GM19238 (cell line): Measurements from ENCODE around the gene MGMT.

Source experiments
- DNase-seq: peaks from one replicate; pipeline ENCODE4 v3.0.0; 2011; ENCODE audit warnings: low spot score; ENCODE audit not compliant: insufficient read length

MGMT gene

DNA sequence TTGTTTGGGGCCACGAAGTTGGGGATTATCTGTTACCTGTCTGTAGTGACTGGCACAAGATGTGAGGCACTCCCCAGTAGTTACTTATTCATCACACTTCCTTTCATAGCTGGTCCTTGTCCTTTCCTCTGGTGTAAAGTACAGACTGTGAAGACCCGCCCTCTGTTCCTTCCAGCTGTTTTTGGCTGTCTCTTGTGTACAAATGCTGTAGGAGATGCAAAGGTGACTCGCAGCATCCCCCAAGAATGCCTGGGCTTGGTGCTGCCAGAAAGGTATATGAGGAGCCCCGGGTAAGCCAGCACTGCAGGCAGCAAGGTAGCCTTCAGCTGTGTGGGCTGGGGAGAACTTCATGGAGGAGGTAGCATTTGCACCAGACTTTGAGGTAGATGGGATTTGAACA, 260.5 kb downstream of the MGMT start:
- DNase-seq, result no peak

DNA sequence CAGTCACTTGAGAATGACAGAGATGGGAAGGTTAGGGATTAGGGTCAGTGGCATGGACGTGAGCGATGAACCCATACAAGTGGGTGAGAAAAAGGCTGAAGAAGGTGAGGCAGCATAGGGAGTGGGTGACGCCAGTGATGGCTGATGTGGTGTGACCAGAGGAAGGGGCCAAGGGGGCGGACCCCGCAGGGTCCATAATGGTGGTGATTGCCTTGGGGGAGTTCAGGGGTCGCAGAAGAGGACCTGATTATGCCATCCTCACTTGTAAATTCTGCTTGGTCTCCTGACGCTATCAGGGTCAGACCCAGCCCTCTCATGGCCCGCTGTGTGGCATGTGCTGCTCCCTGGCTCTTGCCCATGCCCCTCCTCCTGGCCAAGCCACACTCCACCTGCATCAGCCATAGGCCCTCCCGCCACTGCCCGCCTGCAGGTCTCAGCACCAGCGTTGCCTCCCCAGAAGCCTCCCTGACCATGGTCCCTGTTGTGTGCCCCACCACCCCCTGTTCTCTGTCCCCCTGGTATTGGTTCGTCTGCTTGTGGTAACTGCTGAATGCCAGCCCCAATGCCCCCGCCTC, 261.3 kb downstream of the MGMT start:
- no peak for DNase-seq

DNA sequence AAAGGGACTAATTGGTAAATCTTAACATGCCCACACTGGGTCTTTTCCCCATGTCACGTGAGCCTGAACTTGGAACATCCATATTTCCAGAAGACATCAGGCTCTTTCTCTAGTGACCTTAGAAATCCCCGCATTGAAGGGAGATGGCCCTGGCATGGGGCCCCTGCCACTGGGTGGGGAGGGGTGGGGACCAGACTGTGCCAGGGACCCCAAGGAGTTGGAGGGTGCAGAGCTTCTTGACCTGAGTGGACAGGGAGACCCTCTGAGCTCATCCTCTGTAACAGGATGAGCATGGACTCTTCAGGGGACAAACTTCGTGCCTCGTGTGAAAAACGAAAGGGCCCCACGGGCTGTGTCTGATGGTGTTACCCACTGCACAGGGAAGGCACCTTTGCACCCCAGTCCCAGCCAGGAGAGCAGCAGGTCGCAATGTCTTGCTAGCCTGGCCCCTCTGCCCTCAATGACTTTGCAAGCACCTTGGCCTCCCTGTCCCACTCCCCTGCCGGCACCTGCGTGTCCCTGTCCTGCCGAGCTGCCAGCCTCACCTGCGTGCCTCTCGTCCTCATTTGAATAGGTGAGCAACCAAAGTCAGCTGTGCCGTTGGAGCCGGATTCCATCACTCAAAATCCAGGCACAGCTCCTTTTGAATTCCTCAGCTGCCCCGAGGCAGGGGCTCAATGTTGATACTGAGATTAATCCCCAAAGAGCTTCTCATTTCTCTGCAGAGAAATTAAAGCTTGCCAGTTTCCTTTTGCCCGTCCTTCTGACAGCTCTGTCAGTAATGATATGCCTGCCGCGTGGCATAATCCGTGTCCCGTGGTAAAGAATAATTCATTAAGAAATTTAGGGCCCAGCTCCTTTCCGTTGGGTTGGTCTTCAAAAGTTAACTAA, 262.1 kb downstream of the MGMT start:
- no peak for DNase-seq

DNA sequence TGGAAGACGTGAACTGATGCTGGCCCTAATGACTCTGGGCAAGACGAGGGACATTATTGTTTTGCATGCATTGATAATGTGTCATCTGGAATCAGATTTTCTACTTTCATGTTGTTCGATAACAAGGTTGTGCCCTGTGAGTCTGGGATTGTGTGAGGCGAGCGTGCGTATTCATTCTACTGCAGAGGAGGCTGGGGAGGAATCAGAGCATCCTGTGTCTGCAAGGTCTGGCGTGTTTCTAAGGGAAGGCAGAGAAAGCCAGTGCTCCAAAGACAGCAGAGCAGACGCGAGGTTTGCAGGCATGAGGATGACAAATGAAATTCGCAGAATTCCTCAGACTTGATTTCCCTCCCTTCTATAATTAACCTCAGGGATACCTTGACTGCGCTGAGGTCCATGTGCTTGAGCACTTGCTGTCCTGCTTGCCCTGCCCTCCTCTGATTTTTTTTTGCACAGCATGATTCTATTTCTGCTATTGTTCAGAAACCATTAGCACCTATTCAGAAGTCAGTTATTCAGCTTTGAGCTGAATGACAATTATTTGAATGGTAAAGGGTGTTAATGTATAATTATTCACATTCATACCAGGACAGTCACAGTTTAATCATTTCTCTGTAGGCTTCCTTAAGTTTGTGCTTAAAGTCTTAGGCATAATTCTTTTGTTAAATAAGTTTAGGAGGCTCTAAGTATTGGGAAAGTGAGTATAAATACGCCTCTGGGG, 263.4 kb downstream of the MGMT start:
- DNase-seq, result no peak

DNA sequence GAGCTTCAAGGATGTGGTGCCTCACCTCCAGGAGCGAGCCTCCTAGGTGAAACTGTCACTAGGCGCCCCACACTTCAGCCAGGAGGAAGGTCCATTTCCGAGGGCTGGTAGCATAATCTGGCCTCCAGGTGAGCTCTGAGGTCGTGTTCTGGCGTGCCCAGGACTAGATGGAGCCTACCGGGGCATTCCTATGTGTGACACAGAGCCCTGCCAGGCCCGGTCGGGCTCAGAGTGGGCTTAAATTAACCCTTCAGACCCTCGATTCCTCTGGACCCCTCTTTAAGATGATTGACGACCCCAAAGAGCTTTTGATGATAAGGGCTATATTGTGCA, 263.9 kb downstream of the MGMT start:
- DNase-seq, result no peak

DNA sequence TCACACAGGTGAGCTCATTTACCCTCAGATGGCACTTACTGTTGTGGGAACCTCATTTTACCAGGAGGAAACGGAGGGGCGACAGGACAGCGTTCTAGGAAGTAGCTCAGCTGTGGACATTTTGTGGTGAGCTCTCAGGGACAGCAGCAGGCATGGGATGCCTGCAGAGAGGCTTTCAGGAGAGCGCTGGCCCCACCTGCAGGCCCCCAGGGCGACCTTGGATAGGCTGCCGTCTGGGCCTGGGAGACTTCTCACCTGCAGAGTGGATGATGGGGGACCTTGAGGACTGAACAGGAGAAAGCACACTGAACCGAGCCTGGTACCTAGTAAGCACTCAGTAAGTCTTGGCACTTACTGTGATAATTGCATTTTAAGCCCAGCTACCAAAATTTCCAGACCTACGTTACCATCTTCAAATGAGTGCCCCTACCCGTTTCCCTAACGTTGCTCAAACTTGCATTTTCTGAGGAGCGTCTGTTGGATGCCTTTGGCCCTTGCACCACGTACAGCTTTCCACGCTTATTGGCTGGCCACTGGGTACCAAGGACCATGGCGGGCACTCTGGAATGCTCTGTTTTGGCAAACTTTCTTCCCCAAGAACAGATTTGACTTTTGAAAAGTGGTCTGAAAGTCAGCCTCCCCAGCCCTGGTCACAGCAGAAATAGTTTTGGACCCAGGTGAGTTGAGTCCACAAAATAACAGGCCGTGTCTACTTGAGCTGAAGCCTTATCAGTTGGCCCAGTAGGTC, 273.7 kb downstream of the MGMT start:
- DNase-seq, result no peak

DNA sequence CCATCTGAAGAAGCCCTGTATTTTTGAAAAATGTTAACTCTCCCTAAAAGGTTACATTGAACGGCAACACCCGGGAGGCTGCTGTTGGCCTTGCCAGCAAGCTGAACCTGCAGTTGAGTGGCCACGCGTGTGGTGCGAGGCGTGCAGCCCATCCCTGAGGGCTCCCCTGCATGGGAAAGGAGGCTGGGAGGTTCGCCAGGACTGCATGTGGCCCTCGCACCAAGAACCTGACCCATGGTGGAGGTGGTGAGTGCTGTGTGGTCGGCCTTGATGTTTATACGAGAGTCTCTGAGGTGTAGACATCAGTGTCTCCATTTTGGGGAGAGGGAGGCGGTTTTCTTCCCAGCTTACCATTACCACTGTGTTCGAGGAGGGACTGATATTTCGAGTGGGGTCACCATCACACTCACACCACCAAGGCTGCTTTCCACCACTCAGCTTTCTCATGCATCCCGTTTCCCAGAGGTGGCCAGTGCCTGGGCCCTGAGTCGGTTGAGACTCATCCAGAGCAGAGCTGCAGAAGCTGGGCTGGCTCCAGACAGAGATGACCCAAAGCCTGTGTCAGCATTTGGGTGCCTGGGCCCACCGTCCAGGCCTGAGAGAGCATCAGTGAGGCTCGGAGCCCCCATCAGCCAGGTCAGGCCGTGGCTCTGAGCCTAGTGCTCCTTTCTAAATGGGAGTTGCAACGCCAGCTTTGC, 274.4 kb downstream of the MGMT start:
- DNase-seq, result no peak

DNA sequence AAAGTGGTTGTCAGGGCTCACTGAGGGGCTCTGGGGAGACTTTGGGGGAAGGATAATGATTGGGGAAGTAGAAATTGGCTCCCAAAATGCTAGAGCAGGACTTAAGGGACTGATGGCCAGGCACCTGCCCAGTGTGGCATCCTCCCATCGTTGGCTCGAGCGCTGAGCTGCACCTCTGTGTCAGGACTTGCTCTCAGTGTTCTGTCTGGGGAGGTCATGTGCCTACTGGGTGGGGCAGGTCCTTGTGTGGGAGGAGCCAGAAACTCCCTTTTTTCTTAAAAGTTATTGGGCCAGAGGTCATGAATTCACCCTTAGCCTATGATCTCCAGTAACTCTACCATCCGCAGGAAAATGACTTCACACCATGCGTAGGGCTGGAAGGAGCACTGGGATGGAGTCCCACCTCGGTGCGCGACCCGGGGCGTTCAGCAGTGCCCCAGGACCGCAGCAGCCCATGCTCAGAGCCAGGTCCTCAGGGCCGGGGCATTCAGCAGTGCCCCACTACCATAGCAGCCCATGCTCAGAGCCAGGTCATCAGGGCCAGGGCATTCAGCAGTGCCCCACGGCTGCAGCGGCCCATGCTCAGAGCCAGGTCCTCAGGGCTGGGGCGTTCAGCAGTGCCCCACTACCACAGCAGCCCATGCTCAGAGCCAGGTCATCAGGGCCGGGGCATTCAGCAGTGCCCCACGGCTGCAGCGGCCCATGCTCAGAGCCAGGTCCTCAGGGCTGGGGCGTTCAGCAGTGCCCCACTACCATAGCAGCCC, 275.1 kb downstream of the MGMT start:
- DNase-seq, result no peak

DNA sequence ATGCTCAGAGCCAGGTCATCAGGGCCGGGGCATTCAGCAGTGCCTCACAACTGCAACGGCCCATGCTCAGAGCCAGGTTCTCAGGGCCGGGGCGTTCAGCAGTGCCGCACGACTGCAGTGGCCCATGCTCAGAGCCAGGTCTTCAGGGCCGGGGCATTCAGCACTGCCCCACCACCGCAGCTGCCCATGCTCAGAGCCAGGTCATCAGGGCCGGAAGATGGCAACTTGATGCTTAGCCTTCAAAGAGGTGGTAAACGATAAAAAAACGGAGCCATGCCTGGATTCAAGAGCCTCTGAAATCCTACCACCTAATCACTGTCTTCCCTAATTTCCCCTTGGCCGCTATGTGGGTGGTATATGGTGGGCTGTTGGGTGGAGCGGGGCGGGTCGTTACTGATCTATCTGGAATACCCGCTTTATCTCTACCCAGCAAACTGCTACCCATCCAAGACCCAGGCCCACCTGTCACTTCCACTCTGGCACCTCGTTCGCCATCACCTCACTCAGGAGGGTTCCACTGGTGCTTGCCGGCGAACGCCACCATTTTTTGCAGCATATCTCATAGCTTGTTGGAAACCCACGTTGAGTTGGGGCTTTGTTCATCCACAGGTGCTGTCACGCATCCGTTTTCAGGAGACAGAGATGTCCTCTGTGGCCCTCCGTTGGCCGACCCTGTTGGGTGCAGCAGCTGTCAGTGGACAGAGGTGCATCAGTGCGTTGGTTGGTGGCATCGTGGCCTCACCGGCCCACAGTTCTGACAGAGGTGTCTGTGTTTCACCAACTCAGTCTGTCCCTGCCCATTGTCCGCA, 275.9 kb downstream of the MGMT start:
- DNase-seq, result no peak

DNA sequence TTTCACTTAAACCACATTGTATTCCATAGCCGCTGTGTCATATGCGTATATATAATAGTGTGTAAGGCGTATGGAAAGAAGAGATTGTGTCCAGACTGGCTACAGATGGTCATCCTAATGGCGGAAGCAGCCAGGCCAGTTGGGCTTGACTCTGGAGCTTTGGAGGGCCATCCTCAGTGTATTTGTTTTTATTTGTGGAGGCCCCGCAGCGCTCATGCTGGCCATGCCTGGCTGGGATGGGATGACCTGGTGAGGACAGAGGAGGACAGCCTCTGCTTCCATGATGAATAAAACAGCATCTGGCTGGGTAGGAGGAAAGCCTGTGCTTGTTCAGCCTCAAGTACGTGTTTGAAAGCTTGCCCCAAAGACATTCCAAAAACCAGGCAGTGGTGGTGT, 276.7 kb downstream of the MGMT start:
- no peak for DNase-seq

DNA sequence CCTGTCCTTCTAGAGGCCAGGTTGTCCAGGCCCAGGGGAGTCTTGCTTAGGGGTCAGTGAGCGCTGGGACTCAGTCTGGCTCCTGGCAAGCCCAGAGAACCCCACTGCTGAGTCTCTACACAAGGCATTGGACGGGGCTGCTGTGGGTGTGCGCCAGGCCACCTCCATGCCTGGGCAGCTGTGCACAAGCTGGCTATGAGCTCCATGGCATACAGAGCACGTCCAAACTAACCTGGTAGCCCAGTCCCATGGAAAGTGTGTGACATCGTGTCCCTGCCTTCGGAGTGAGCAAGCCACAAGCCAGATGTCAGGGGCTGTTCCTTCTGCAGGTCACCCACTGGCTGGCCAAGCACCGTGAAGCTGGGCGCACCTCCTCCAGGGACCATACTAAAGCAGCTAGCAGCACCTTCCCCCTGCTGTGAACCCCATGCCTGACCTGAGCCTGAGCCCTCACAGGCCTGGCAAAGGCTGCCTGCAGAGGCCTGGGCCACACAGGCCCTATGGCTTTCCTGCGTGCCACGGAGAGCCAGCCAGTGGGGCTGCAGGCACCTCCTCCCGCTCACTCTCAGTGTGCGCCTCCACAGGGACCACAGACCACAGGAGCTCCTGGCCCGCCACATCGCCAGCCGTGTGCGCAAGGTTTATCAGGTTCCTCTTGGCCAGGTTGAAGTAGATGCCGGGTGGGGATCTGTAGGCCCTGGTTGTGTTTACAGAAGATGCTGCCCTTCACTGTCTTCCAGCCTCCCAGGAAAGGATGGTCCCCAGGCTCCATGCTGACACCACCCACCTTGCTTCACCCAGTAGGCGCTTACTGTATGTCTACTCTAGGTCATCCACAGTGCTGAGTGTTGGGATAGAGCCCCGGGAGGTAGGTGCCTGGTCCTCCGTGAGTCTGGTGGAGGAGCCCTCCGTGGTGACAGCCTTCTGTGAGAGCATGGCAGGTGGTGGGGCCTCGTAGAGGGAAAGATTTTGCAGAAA, 277.4 kb downstream of the MGMT start:
- DNase-seq, result no peak

DNA sequence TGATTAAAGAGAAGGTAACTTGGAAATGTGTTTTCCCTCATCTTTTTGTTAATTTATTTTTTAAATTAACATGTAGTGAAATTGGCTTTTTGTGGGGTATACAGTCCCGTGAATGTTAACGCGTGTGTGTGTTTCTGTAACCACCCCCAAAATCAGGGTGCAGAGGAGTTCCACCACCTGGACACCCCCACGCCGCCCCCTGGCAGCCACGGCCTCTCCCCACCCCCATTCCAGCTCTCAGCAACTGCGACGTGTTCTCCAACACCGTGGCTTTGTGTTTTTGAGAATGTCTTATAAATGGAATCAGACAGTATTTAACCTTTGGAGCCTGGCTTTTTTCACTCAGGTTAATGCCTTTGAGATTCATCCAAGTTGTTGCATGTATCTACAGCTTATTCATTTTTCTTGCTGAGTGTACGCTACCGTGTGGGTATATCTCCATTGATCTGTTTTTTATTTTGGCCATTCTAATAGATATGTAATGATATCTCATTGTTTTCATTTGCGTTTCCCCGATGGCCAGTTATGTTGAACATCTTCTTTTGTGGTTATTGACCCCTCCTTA, 278.2 kb downstream of the MGMT start:
- DNase-seq, result no peak

DNA sequence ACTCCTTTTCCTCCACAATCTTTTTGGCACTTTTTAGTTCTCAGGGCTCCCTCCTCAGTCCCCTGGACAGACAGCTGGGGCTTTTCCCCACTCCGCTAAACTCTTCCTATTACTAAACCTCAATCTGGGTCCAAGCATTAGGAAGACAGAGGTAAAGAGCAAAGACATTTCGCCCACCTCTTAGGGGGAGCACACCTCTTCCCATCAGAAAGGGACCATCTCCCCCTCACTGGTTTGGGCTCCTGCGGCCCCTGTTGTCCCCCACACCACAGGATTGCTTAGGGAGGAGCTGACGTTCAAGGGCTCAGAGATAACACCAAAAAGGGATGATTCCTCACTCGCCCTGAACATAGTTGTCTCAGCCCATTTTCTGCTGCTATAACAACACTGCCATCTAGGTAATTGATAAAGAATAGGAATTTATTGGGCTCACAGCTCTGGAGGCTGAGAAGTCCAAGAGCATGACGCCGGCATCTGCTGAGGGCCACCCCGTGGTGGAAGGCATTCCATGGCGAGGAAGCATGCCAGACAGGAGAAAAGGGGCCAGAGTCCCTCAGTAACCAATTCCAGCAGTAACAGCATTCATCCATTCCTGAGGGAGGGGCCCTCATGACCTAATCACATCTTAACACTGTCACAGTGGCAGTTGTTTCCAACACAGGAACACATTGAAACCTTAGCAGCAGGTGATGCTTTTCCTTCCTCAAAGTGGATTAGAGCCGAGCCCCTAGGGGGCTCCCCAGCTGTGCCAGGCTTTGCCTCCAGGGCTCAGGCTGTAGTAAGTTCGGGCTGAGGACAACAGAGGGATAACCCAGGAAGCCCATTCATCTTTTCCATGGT, 287.4 kb downstream of the MGMT start:
- DNase-seq, result no peak

DNA sequence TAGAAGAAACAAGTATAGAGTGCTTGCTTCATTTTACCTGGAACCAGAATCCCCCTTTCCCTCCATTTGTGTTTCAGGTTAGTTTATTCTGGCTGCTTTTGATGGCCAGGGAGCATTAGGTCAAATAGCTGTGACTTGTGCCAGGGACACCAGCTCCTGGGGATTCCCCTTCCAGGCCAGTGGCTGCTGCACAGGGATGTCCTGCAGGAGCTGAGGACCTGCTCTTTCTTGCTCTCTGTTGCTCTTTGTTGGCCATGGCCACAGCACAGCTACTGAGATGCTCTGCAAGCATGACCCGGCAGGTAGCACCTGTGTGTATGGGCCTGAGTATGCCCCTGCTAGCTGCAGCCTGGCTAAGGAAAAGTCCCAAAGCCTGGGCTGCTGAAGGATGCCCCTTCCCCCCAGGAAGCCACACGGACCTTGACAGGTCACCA, 288.1 kb downstream of the MGMT start:
- DNase-seq, result no peak

DNA sequence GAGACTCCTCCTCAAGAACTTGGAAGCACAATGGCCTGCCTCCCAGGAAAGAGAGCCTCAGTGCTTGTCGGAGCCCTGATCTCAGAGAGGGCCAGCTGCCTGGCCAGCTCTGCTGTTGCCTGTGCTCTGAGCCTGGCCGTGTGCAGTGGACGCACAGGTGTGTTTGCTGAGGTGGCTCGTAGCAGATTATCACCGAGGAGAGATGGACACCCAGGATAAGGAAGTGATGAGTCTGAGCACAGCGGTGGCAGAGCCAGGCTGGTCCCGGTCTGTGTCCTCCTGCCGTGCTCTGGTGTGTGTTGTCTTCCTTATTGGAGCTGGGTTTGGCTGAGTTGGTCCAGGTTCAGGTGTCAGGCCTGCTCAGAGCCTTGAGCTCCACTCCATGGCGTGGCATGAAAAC, 288.6 kb downstream of the MGMT start:
- no peak for DNase-seq

DNA sequence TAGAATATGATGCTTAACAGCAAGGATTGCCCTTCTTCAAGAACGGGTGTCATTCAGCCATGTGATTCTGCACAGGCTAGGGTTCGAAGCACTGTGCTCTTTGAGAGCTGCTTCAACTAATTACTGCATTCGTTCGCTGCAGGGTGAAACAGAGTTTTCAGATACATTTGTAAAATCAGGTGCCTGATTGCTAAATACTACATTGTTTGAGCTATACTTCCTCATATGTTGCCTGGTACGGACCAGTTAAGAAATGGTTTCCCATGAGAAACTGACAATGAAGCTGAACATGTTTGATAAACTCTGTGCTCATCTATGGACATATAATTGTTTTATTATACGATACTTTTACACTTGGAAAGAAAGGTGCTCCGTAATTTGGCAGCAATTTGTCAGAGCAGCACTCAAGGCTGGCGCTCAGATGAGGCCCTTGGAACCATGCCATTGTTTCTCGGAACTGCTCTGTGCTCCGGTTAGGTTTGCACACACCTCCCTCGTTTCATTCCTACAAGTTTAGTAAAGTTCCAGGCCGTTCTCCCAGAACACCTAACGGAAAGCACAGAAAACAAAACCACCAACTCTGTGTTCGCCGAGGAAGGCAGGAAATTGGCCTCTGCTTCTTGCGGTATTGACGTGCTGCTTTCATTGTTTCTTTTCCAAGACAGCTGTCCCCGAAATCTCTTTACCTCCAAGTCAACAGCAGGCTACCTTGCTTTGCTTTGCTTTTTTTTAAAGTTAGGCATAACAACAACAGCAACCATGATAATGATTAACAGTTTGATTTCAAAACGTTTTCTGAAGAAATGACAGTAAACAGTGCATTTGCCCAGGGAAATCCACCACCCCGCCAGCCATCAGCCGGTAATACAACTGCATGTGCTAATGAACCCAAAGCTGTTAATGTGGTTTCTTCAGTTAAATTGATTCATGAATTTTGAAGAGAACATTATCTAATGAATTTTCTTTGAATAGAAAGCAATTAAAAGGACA, 290.2 kb downstream of the MGMT start:
- DNase-seq, result no peak
